Anterior cingulate cortex (tissue), 58 donors: ENCODE measurements around the gene AOPEP.
A peak's percentile ranks its signal among the peaks of the same experiment; 100 is the strongest.

Experiments
- DNase-seq, 58 donors: peaks; one replicate each; lab custom pipeline; 2025; lab: John Stamatoyannopoulos, UW

AOPEP gene

GRCh38 chr9:95096381-95096780, 369.9 kb downstream of the AOPEP start:
- no peak for DNase-seq

- DNase-seq = no peak
Observed at GRCh38 chr9:95096807-95097206, 370.3 kb downstream of the AOPEP start.

- no peak for DNase-seq
Observed at GRCh38 chr9:95097279-95097678, 370.8 kb downstream of the AOPEP start.

- DNase-seq = no peak
Observed at GRCh38 chr9:95098391-95098921, 372.0 kb downstream of the AOPEP start.

GRCh38 chr9:95099321-95100070, 373.0 kb downstream of the AOPEP start:
- no peak for DNase-seq

GRCh38 chr9:95100071-95100627, 373.6 kb downstream of the AOPEP start:
- DNase-seq = no peak

- no peak for DNase-seq
Observed at GRCh38 chr9:95101326-95101725, 374.8 kb downstream of the AOPEP start.

- DNase-seq = peak in 48 of 58 donors; percentile 18 to 91 (median 65)
Observed at GRCh38 chr9:95102001-95102433, 375.5 kb downstream of the AOPEP start.

GRCh38 chr9:95102572-95102971, 376.1 kb downstream of the AOPEP start:
- no peak for DNase-seq

- DNase-seq = peak in 4 of 58 donors; percentile 15 to 46 (median 28)
Observed at GRCh38 chr9:95103281-95103771, 376.8 kb downstream of the AOPEP start.

- DNase-seq = no peak
Observed at GRCh38 chr9:95103871-95104580, 377.5 kb downstream of the AOPEP start.

GRCh38 chr9:95104581-95104960, 378.1 kb downstream of the AOPEP start:
- DNase-seq = no peak

GRCh38 chr9:95104980-95105379, 378.5 kb downstream of the AOPEP start:
- no peak for DNase-seq

- no peak for DNase-seq
Observed at GRCh38 chr9:95105519-95106287, 379.2 kb downstream of the AOPEP start.

- peak in 3 of 58 donors; percentile 26 to 56 (median 28) for DNase-seq
Observed at GRCh38 chr9:95107001-95107749, 380.7 kb downstream of the AOPEP start.

GRCh38 chr9:95107976-95108375, 381.5 kb downstream of the AOPEP start:
- peak in 9 of 58 donors; percentile 17 to 59 (median 34) for DNase-seq

- no peak for DNase-seq
Observed at GRCh38 chr9:95108777-95109176, 382.3 kb downstream of the AOPEP start.

GRCh38 chr9:95109456-95109855, 383.0 kb downstream of the AOPEP start:
- no peak for DNase-seq

GRCh38 chr9:95110921-95111525, 384.5 kb downstream of the AOPEP start:
- no peak for DNase-seq
